LoVo (cell line): ENCODE measurements around the gene ZNF571.

ENCODE experiments used
- DNase-seq: peaks from one replicate; pipeline ENCODE4 v3.0.0-alpha.2; 2016; ENCODE audit warnings: low spot score

ZNF571 gene

DNA sequence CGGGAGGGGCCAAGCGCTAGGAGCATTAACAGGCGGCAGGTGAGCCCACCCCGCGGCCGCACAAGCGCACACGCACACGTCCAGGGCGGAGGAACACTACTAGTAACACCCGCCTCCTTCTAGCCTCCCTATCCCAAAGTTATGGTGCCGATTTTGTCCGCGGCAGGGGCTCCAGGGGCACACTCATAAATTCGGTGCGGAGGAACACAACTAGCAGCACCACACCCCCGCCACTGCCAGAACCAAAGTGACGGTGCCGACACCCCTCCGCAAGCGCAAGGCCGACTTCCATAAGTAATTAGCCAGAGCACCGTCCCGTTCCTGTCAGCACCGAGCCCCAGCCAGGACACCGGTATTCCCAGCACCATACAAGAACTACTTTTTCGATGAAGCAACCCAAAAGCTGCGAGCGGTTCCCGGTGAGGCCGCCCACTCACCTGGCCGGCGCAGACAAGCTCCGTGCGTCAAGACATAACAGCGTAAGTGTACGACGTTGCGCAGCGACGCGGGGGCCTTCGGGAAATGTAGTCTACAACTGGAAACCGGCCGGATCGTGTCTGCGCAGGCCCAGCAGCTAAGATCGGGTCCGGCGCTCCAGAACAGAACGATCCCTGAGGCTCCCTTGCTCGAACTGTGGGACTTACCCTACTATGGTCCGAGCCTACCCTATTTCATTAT, at the start of gene ZNF571, which contains the start of gene ZNF540:
ZNF571 (minus strand) TSS at position 489 of the 678 bp plus-strand sequence. CDS start 8,116 bp downstream, outside the sequence.
ZNF540 (plus strand) TSS at position 573 of the 678 bp plus-strand sequence. CDS start 3,572 bp downstream, outside the sequence.
- DNase-seq, result no peak

DNA sequence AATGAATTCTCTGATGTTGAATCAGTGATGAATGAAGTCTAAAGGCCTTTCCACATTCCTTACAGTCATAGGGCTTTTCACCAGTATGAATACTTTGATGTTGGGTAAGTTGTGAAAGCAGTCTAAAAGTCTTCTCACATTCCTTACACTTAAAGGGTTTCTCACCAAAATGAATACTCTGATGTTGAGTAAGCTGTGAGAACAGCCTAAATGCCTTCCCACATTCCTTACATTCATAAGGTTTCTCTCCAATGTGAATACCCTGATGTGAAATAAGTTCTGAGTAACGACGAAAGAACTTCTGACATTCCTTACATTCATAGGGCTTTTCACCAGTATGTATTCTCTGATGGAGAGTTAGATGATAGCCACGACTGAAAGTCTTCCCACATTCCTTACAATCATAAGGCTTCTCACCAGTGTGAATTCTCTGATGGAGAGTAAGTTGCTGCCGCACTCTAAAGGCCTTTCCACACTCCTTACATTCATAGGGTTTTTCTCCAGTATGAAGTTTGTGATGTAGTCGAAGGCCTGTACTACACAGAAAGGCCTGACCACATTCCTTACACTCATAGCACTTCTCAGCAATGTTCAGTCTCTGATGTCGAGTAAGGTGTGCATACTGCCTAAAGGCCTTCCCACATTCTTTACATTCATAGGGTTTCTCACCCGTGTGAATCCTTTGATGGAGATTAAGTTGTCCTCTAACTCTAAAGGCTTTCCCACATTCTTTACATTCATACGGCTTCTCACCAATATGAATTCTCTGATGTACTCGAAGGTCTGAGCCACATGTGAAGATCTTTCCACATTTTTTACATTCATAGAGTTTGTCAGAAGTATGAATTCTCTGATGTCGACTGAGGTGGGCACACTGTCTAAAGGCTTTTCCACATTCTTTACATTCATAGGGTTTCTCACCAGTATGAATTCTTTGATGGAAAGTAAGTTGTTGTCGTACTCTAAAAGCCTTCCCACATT, 40.8 kb upstream of the ZNF571 start:
- no peak for DNase-seq

DNA sequence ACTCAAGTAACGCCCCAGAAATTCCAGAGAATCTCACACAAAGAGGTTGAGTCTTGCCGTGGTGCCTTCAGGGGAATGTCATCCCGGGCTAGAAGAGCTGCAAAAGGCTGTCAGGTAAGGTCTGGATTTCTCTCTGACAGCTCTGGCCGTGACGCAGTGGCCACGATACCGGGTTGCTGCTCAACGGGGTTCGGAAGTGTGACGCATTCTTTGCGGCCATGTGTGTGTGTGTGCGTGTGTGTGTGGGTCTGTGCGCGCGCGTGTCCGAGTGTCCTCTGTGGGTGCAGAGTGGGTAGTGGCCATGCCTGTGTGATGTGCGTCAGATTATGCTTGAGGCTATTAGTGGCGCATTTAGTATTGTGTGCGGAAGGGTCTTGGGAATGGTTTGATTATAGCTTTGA, 390 bp upstream of the ZNF571 start:
- DNase-seq, result no peak

DNA sequence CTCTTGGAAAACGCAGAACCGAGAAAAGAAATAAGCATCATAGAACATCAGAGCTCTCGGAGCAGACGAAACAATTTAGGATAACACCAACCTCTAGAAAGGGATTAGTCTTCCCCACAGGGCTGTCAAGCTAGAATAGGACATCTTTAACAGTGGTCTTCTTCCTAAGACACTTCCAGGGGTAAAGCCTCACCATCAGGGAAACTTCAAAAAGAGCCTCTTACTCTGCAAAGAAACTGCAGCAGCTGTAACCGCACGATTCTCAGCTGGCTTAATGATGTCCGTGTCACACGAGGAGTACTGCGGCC, 642 bp downstream of the ZNF571 start:
- no peak for DNase-seq

DNA sequence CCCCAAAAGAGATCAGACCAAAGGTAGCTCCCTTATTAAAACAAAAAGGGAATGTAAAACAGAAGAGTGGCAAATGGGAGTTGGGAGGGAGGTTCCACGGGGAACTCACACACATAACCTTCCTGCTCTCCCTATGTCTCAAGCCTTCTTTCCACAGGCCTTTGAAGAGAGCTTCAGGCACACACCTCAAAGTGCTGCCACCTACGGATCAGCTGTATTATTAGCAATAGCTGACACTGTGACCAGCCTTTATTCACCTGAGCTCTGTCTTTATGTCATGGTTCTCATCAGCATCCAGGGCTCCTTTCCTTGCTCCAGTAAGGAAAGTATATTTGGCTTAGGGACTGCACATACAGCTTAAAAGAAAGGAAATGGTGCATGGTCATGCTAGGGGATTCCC, 11.3 kb downstream of the ZNF571 start:
- DNase-seq, result no peak

DNA sequence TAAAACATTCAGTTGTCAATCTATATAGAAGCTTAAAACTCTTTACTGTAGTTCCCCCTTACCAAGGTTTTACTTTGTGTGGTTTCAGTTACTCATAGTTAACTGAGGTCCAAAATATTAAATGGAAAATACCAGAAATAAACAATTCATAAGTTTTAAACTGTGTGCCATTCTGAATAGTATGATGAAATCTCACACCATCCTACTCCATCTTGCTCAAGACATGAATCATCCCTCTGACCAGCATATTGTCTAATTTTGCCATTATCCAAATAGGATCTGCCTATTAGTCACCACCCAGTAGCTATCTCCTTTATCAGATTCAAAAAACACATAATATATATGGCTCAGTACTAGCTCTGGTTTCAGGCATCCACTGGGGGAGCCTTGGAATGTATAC, 22.4 kb downstream of the ZNF571 start:
- DNase-seq, result no peak

DNA sequence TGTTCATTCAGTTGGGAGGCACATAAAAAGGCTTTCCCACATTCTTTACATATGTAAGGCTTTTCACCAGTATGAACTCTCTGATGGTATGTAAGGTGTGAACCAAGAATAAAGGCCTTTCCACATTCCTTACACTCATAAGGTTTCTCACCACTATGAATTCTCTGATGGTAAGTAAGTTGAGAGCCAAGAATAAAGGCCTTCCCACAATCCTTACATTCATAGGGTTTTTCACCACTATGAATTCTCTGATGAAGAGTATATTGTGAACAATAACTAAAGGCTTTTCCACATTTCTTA, 29.3 kb downstream of the ZNF571 start:
- no peak for DNase-seq

DNA sequence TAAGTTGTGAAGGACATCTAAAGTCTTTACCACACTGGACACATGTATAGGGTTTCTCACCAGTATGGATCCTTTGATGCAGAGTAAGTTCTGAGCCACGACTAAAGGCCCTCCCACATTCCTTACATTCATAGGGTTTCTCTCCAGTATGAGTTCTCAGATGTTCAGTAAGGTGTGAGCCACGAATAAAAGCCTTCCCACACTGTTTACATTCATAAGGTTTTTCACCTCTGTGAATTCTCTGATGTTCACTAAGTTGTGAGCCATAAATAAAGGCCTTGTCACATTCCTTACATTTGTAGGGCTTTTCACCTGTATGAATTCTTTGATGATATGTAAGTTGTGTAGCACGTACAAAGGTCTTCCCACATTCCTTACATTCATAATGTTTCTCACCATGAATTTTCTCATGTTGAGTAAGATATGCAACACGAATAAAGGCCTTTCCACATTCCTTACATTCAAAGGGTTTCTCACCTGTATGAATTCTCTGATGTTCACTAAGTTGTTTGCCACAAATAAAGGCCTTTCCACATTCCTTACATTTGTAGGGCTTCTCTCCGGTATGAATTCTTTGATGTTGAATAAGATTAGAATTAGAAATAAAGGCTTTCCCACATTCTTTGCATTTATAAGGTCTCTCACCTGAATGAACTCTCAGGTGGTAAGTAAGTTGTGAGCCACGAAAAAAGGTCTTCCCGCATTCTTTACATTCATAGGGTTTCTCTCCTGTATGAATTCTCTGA, 29.8 kb downstream of the ZNF571 start:
- DNase-seq, result no peak

DNA sequence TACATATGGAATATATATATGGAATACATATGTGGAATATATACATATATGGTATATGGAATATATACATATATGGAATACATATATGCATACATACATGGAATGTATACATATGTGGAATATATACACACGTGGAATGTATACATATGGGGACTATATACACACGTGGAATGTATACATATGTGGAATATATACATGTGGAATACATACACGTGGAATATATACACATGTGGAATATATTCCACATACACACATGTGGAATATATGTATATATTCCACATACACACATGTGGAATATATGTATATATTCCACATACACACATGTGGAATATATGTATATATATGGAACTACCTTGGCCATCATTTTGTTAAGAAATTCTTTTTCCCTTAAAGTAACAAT, 31.1 kb downstream of the ZNF571 start:
- no peak for DNase-seq

DNA sequence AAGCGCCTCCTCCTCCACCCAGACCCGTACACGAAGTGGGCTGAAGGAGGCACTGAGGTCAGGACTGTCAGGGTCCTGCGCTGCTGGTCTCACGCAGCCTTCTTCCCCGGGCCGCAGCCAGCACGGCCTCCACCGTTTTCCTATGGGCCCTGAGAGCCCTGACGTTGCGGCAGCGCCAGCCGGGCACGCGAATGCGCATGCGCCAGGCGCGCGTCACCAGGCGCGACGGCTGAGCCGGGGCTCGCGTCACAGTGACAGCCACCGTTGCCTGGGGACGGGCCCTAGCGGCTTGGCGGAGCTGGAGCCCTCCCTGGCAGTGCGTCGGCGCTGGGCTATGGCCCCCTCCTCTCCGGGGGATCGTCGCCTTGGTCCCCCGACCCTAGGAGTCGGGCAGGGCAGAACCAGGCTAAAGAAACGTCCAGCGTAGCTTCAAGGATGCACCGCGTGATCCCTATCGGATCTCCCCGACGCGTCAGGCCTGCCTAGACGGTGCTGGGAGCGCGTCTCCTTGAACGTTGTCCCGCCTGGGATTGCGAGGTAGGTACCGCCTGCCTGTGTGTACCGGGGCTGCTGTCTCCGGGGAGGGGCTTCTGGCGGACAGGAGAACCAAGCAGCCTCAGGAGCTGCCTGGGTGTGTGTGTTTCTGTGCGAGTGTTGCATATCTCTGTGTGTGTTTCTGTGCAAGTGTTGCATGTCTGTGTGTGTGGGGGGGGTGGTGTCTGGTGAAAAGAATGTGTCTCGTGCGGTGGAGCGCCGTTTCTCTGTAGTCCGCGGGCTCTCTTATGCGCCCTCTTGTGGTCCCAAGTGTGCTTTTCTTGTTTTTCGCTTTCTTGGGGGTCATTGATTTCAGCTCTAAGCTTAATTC, 43.2 kb downstream of the ZNF571 start:
- no peak for DNase-seq

DNA sequence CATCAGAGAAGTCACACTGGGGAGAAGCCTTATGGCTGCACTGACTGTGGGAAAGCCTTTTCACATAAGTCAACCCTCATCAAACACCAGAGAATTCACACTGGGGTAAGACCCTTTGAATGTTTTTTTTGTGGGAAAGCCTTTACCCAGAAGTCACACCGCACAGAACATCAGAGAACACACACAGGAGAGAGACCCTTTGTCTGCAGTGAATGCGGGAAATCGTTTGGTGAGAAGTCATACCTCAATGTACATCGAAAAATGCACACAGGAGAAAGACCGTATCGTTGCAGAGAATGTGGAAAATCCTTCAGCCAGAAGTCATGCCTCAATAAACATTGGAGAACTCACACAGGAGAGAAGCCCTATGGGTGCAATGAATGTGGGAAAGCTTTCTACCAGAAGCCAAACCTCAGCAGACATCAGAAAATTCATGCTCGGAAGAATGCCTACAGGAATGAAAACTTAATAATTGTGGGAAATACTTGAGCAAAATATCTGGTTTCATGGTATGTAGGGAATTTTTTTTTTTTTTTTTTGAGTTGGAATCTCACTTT, 57.1 kb downstream of the ZNF571 start:
- DNase-seq, result no peak

DNA sequence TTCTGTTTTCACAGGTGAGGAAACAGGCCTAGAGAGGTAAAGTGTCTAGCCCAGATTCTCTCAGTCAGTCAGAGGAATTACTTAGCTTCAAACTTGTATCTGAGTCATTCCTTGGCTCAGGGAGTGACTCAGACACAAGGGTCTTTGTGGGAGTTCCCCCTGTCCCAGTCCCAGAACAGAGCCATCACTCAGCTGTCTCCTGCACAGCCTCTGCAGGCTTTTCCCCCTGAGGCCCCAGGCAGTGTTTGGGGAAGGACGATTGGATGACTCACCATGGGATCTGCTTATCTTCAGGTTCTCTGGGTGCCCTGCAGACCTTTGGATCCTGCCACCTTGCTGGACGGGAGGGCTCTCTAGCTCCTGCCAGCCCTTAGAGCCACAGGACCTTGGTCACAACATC, 74.7 kb downstream of the ZNF571 start:
- no peak for DNase-seq
